ENCODE results near the gene ARHGEF18.

- TF ChIP-seq, protein P1, sequence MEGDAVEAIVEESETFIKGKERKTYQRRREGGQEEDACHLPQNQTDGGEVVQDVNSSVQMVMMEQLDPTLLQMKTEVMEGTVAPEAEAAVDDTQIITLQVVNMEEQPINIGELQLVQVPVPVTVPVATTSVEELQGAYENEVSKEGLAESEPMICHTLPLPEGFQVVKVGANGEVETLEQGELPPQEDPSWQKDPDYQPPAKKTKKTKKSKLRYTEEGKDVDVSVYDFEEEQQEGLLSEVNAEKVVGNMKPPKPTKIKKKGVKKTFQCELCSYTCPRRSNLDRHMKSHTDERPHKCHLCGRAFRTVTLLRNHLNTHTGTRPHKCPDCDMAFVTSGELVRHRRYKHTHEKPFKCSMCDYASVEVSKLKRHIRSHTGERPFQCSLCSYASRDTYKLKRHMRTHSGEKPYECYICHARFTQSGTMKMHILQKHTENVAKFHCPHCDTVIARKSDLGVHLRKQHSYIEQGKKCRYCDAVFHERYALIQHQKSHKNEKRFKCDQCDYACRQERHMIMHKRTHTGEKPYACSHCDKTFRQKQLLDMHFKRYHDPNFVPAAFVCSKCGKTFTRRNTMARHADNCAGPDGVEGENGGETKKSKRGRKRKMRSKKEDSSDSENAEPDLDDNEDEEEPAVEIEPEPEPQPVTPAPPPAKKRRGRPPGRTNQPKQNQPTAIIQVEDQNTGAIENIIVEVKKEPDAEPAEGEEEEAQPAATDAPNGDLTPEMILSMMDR (IDR thresholded peaks at IDR 0.05; ENCODE audit: low read depth, low read length, poor library complexity, severe bottlenecking): peak; percentile 76
- no peak for TF ChIP-seq EZH2phosphoT487 (IDR thresholded peaks at IDR 0.05; ENCODE audit: borderline replicate concordance, low read length)
These were observed 22.4 kb upstream of the ARHGEF18 start for GRCh38 chr19:7326105-7326877.
